Right kidney (tissue), 1 donor: Measurements from ENCODE around the gene ULK3.

Source experiments
- DNase-seq: peaks from one replicate; pipeline ENCODE4 v3.0.0-alpha.2; 2016

The ULK3 gene

GRCh38 chr15:74868059-74868458 lies 25.1 kb upstream of the ULK3 start:
- DNase-seq, result no peak

DNA sequence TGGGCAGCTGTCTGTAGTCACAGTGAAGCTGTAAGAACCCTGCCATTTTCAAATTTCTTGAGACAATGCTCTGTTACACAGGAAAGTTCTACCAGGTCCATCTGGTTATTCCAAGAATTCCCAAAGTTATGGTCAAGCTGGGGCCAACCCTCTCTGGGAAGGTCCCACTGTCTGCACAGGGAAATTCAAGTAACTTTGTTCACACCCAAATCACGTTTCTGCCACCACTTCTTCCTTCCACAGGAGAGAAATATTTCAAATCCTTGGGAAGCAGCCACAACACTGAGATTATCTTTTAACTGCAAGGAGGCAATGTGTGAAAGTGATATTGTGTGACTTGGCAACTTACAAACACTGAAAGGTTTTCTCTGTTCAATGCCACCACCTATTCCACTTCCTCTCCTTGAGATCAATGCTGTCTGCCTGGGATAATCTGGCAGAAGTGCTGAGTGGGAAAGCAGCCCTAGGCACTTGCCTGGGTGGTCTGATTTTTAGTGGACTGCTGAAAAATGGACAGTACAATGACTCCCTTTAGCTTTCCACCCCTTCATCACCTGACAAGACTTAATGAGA lies 24.6 kb upstream of the ULK3 start:
- no peak for DNase-seq

DNA sequence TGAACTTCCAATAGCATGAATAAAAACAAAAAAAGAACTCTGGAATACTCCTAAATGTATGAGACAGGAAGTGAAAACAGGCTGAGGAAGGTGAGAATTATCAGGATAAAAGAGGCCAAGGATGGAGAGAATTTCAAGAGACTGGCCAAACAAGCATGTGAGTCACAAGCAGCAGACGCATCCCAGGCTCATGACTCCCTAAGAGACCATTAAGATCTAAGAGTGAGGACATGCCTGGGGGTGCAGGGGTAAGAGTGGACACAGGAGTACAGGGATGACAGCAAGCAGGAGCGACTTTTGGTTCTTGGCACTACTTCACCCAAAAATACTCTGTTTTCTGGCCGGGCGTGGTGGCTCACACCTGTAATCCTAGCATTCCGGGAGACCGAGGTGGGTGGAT lies 23.1 kb upstream of the ULK3 start:
- DNase-seq, result no peak

DNA sequence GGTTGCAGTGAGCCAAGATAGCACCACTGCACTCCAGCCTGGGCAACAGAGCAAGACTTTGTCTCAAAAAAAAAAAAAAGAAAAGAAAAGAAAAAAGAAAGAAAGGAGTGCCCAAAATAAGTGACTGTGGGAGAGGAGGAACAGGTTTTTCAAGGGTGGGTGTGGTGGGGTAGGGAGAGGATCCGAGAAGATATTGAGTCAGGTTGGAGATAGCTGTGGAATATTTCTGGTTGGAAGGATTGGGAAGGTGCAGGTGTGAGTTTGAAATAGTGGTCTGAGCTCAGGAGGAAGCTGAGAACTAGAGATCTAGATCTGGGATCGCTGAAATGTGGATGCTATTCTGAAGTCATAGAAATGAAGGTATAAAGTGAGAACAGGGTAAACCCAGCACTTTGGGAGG lies 22.4 kb upstream of the ULK3 start:
- no peak for DNase-seq

DNA sequence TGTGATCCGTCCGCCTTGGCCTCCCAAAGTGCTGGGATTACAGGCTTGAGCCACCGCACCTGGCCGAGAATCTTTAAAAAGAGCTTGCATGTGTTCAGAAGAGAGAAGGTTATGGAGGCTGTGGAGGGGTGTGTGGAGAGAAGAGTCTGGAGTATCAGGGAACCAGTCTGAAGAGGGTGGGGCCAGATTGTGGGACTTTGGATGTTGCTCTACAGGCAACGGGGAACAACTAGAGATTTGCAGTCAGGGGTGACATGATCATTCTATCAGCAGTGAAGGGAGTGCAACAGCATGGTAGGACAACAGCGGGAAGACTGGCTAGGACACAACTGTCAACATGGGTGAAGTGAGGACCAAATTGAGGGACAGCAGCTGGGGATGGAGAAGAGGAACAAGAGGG lies 21.3 kb upstream of the ULK3 start:
- no peak for DNase-seq

- no peak for DNase-seq
Observed at GRCh38 chr15:74863239-74864056, 20.5 kb upstream of the ULK3 start.

DNA sequence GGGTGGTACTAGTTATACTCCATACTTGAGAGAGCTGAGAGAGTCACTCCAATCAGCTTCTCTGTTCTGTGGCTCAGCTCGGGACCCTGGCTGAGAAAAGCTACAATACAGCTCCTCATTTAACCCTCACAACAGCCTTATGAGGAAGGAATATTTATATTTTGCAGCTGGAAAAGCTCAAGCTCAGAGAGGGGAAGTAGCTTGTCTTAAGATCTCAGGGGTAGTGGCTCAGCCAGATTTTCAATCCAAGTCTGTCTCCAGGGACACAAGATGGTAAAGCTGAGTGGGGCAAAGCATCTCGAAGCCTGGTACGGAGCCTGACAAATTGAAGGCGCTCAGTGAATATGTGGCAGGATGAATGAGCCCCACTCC lies 15.4 kb upstream of the ULK3 start:
- no peak for DNase-seq

GRCh38 chr15:74857671-74858368 lies 14.9 kb upstream of the ULK3 start:
- no peak for DNase-seq

- no peak for DNase-seq
Observed at GRCh38 chr15:74857082-74857655, 14.2 kb upstream of the ULK3 start.

DNA sequence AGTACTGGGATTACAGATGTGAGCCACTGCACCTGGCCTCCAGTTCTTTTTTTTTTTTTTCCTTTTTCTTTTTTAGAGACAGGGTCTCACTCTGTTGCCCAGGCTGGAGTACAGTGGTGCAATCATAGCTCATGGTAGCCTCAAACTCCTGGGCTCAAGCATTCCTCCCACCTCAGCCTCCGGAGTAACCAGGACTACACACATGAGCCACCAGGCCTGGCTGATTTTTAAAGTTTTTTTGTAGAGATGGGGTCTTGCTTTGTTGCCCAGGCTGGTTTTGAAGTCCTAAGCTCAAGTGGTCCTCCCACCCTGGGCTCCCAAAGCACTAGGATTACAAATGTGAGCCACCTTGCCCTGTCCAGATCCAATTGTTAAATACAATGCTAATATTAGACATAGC lies 13.6 kb upstream of the ULK3 start:
- no peak for DNase-seq

DNA sequence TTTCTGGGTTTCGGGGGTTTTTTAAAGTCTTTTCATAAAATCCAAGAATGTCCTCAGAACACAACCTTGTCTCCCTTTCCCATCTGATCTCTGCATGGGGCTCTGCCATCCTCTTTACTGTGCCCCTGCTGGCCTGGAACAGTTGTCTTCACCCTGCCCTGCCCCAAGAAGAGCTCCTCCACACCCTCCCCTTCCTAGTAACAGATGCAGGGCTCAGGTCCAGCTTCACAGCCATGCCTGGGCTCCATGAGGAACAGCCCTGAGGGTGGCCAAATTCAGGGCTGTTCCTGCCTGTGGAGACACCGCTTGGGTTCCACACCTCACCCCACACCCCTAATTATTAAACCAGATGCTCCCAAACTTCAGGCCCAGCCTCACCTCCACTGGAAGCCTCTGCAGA lies 12.9 kb upstream of the ULK3 start:
- DNase-seq, result no peak

GRCh38 chr15:74854453-74855022 lies 11.6 kb upstream of the ULK3 start:
- no peak for DNase-seq

DNA sequence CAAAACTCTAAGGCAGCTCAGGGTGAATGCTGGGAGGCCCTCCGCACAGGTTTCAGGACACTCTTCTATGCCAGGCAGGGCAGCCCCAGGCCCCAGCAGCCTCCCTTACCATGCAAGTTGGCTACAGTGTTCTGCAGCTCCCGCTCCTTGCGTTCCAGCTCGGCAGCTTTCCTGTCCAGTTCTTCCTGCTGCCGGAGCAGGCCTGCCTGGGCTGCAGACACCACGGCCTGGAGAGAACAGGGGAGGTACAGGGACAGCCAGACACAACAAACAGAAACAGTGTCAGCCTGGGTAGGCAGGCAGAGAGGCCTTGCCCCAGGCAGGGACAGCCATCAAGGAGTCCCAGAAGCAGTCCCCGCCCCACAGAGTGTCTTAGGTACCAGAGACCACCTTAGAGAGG lies 9.0 kb upstream of the ULK3 start:
- DNase-seq, result no peak

DNA sequence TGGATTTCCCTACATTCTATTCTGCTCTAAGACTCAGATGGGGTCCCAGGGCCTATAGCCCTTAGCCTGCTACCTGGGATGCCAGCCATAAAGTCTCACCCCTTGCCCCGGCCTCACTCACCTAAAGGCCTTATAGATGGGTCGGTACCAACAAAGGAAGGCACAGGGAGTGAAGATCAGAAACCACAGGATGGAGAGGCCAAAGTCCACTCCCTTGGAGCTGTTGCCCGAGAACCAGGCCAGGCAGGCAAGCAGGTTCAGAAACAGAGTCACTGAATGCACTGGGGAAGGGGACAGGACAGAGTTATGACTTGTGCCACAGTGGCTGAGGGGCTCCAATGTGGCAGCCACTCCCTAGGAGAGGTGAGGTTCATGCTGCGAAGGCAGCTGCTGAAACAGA lies 7.4 kb upstream of the ULK3 start:
- no peak for DNase-seq

GRCh38 chr15:74847432-74847831 lies 4.5 kb upstream of the ULK3 start:
- peak; percentile 45 for DNase-seq

GRCh38 chr15:74845581-74845980 lies 2.6 kb upstream of the ULK3 start:
- DNase-seq, result no peak

DNA sequence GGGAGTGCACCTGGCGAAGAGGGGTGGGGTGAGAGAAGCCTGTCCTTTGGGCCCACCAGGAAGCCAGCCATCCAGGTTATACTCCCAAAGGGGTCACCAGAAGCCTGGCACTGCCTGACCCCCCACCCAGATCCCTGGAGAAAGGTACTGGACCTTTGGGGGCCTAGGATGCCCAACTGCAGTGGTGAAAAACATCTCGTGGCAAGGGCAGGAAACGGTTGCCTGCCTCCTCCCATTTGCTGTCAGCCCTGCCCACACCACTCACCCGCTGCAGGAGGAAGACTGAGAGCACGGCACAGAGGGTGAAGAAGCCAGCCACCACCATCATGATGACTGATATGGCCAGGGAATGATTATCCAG lies 2.2 kb upstream of the ULK3 start:
- no peak for DNase-seq

GRCh38 chr15:74844319-74845207 lies 1.6 kb upstream of the ULK3 start:
- no peak for DNase-seq

- no peak for DNase-seq
Observed at GRCh38 chr15:74843891-74844299, 939 bp upstream of the ULK3 start.

DNA sequence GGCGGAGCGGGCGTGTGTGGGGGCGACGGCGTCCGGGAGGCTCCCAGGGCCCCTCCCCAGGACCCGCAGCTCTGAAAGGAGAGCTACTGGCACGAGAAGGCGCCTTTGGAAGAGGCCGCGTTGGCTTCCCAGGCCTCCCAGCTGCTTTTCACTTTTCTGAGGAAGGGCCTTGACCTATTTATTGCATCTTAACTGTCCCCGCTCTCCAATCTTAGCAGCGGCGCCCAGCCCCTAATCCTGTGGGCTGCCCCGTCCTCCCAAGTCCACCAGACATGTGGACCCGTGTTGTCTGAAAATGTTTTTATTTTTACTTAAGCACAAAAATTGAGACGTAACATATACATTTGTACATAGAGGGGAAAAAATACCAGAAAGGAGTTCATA lies 481 bp upstream of the ULK3 start:
- no peak for DNase-seq

DNA sequence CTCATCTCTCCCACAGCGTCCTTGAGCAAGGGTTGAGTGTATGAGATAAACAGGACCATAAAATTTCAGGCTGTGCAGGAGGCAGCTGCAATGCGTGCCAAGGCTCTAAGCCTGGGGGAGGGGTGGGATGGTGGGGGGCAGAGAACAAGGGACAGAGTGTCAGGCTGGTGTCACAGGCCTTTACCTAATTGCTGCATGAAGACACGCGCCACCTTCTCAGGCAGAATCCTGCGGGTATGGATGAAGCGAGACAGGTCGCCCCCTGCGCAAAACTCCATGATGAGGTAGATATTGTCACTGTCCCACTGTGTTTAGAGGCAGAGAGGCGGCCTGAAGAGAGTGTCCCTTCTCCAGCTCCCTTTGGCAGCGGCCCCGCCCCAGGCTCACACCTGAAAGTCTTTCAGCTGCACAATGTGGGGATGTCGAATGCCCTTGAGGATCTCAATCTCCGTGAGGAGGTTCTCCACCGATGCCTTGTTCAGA lies 1.0 kb downstream of the ULK3 start:
- no peak for DNase-seq
